ENCODE results near the gene FIGNL1.

- TF ChIP-seq CTCF (IDR thresholded peaks at IDR 0.05): no peak
- TF ChIP-seq POLR2AphosphoS5 (IDR thresholded peaks at IDR 0.05): no peak
- no peak for TF ChIP-seq POLR2A (IDR thresholded peaks at IDR 0.05; ENCODE audit: low read depth)
- TF ChIP-seq EP300 (IDR thresholded peaks at IDR 0.05): no peak
Measured at GRCh38 chr7:50486512-50486911, 36.4 kb upstream of the FIGNL1 start.

All from esophagus muscularis mucosa (tissue), 4 donors.